Chondrocyte (in vitro differentiated cells): ENCODE results near the gene SMARCC1. TPM values are rescaled to one million over a fixed set of nuclear protein-coding genes. Genes with fewer than 3 reads are reported as not detected.

Source experiments
- DNase-seq: peaks from one replicate; pipeline ENCODE4 v3.0.0; 2021; ENCODE audit warnings: mixed read lengths, low spot score
- H3K27ac Mint-ChIP-seq: one replicate; pipeline ENCODE4 v1.8.0; 2021; ENCODE audit warnings: mild to moderate bottlenecking, moderate library complexity, mixed read lengths; ENCODE audit not compliant: unreplicated experiment
- H3K27me3 Mint-ChIP-seq: 2 replicates; pipeline ENCODE4 v1.8.0; 2021; ENCODE audit warnings: low read depth, mixed read lengths
- H3K36me3 Mint-ChIP-seq: 2 replicates; pipeline ENCODE4 v1.8.0; 2021; ENCODE audit warnings: low read depth, mixed read lengths
- H3K4me1 Mint-ChIP-seq: 2 replicates; pipeline ENCODE4 v1.8.0; 2021; ENCODE audit warnings: low read depth, mild to moderate bottlenecking, mixed read lengths
- H3K4me3 Mint-ChIP-seq: one replicate; pipeline ENCODE4 v1.8.0; 2021; ENCODE audit warnings: mild to moderate bottlenecking, moderate library complexity, mixed read lengths; ENCODE audit not compliant: unreplicated experiment
- H3K9me3 Mint-ChIP-seq: 2 replicates; pipeline ENCODE4 v1.8.0; 2021; ENCODE audit warnings: low read depth, mixed read lengths
- total RNA-seq: library from RNA; stranded (reverse); gene quantifications from 3 replicates; pipeline ENCODE4 v1.2.1, GENCODE V29; 2021
- TF ChIP-seq, protein P1 (sequence below): fragments of 200-600 bp; sonication (generic); IDR thresholded peaks from 2 replicates; pipeline ENCODE4 v1.5.0; 2021; ENCODE audit warnings: antibody characterized with exemption, mild to moderate bottlenecking, moderate library complexity

The SMARCC1 gene
- total RNA-seq, 1 donor from 2014 or later: 83.5 TPM

DNA sequence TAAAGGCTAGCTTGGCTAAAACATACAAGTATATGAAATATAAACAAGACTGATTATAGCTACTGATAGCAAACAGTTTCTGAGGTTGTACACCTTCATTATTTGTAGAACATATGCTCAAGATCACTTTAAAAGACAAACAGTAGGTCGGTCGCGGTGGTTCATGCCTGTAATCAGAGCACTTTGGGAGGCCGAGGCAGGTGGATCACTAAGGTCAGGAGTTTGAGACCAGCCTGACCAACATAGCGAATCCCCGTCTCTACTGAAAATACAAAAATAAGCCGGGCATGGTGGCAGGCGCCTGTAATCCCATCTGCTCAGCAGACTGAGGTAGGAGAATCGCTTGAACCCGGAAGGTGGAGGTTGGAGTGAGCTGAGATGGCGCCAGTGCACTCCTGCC lies 80.3 kb downstream of the SMARCC1 start:
- no peak for DNase-seq
- peaks cover 25% of the 10 kb centered on the region for H3K36me3 Mint-ChIP-seq
- H3K4me3 Mint-ChIP-seq: no peak overlapping the region
- no peaks in the 10 kb centered on the region for H3K27me3 Mint-ChIP-seq
- H3K4me1 Mint-ChIP-seq: peaks cover 6% of the 10 kb centered on the region
- TF ChIP-seq, protein P1, sequence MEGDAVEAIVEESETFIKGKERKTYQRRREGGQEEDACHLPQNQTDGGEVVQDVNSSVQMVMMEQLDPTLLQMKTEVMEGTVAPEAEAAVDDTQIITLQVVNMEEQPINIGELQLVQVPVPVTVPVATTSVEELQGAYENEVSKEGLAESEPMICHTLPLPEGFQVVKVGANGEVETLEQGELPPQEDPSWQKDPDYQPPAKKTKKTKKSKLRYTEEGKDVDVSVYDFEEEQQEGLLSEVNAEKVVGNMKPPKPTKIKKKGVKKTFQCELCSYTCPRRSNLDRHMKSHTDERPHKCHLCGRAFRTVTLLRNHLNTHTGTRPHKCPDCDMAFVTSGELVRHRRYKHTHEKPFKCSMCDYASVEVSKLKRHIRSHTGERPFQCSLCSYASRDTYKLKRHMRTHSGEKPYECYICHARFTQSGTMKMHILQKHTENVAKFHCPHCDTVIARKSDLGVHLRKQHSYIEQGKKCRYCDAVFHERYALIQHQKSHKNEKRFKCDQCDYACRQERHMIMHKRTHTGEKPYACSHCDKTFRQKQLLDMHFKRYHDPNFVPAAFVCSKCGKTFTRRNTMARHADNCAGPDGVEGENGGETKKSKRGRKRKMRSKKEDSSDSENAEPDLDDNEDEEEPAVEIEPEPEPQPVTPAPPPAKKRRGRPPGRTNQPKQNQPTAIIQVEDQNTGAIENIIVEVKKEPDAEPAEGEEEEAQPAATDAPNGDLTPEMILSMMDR: no peak
- H3K9me3 Mint-ChIP-seq: no peaks in the 10 kb centered on the region
- H3K27ac Mint-ChIP-seq: no peak overlapping the region

DNA sequence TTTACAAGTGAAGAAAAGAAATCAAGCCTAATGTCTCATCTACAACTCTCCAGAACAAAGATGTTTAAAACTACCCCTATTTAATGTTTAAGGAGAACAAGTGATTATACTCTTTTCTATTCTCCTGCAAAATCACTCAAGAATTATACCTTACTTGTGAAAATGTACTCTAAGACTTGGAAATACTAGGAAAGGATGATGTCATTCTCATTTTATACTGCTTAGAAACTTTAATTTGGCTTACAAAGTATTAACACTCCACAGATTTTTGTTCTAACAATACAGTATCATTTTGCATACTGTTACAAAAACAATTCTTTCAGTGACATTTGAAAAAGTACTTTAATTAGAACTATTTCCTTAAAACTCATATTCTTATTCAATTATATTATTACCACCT lies 89.5 kb downstream of the SMARCC1 start:
- Mint-ChIP-seq H3K4me1 (no peaks in the 10 kb centered on the region), H3K27ac (no peak overlapping the region), H3K27me3 (no peaks in the 10 kb centered on the region), H3K9me3 (no peaks in the 10 kb centered on the region), H3K36me3 (peaks cover 34% of the 10 kb centered on the region), H3K4me3 (no peak overlapping the region)
- no peak for DNase-seq
- TF ChIP-seq, protein P1: no peak

- H3K4me1 Mint-ChIP-seq: peaks cover 9% of the 10 kb centered on the region
- H3K27ac Mint-ChIP-seq: no peak overlapping the region
- no peaks in the 10 kb centered on the region for H3K27me3 Mint-ChIP-seq
- TF ChIP-seq, protein P1: no peak
- no peaks in the 10 kb centered on the region for H3K9me3 Mint-ChIP-seq
- no peak overlapping the region for H3K4me3 Mint-ChIP-seq
- peaks cover 39% of the 10 kb centered on the region for H3K36me3 Mint-ChIP-seq
- no peak for DNase-seq
Observed at GRCh38 chr3:47688488-47688887, 93.2 kb downstream of the SMARCC1 start.

DNA sequence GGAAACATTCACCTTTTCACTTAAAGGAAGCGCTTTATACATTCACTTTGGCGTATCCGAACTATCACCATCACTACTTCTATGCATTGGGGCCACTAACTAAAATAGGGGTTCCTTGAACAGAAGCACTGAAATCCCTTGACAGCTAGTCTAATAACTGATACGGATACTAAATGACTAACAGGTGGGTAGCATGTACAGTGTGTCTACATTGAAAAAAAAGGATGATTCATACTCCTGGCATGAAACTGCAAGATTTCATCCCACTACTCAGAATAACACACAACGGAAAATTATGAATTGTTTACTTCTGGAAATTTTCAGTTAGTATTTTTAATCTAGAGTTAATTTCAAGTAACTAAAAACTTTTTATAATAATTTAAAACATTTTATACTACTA lies 96.7 kb downstream of the SMARCC1 start:
- H3K9me3 Mint-ChIP-seq: no peaks in the 10 kb centered on the region
- no peak overlapping the region for H3K27ac Mint-ChIP-seq
- H3K27me3 Mint-ChIP-seq: no peaks in the 10 kb centered on the region
- H3K36me3 Mint-ChIP-seq: peaks cover 32% of the 10 kb centered on the region
- no peak overlapping the region for H3K4me3 Mint-ChIP-seq
- peaks cover 9% of the 10 kb centered on the region for H3K4me1 Mint-ChIP-seq
- DNase-seq: no peak
- TF ChIP-seq, protein P1: no peak

- TF ChIP-seq, protein P1: no peak
- no peak overlapping the region for H3K4me3 Mint-ChIP-seq
- H3K36me3 Mint-ChIP-seq: peaks cover 37% of the 10 kb centered on the region
- peaks cover 9% of the 10 kb centered on the region for H3K4me1 Mint-ChIP-seq
- H3K9me3 Mint-ChIP-seq: no peaks in the 10 kb centered on the region
- H3K27ac Mint-ChIP-seq: no peak overlapping the region
- DNase-seq: no peak
- no peaks in the 10 kb centered on the region for H3K27me3 Mint-ChIP-seq
Observed at GRCh38 chr3:47681016-47681415, 100.7 kb downstream of the SMARCC1 start.
